LNCAP (cell line): Measurements from ENCODE around the gene B4GALT2.

Experiments
- CTCF ChIP-seq: fragments of 450-650 bp; IDR thresholded peaks from 2 replicates; pipeline ENCODE4 v1.5.1; 2017; ENCODE audit warnings: mild to moderate bottlenecking

The B4GALT2 gene

DNA sequence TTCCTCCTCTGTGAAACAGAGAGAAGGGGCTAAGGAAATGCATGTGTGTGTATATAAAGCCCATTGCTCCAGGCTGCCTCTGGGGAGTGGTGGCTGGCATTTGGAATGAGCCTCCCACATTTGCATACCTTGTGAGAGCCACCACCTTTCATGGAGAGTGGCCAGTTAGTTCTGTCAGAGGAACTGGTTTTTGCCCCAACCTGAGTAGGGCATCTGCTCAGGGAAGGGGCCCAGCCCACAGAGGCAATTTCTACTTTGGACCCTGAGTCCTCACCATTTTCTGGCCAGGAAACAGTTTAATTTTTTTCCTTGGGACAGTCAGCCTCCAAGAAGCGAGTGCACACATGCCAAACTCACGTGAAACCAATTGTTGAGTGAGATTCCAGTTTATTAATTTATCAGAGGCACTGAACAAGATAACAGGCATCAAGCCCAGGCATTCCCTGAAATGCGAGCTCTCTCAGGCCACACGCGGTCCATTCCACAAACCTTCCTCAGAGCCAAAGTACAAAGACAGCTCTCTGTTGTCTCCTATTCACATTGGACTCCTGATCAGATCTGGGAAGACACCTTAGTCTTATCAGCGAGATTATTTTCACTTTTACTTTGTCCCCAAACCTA is 53.3 kb downstream of the B4GALT2 start:
- TF ChIP-seq CTCF: no peak

DNA sequence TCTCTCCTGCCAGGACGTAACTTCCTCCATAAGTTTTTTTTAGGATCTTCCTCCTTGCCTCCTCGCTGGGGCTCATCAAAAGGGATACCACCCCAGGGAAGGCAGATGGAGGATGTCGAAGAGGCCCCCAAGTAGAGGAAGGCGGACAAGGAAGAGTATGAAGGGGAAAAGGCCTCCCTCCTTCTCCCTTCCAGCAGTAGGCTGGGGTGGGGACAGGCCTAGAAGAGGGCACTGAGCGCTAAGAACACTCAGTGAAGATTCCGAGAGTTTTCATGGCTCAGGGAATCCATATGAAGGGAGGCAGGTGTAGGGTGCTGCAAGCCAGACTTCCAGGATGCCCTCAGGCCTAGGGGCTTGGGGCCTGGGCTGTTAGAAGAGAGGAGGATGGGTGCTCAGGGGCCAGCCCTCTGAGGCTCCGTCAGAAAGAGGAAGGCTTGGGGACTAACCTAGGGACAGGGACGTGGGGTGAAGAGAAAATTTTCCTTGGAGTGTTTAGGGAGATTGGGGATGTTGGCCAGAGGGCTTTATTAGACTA is 54.1 kb downstream of the B4GALT2 start:
- no peak for TF ChIP-seq CTCF

DNA sequence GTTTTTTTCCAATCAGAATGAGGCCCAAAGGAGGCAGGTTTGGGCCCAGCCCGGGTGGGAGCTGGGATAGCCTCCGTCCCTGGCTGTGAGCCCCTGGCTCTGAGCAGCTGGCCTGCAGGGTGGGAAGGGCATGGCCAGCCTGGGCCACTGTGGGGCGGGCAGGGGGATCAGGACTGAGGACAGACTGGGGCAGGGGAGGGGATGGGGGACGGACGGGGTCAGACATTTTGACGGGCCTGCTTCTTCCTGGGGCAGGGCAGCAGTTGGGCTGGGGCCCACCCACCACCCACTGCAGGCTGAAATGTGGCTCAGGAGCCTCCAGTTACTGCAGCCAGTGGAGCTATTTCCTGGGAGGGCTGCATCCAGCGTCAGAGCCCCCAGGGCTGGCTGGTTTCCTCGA is 54.7 kb downstream of the B4GALT2 start:
- TF ChIP-seq CTCF: no peak

- TF ChIP-seq CTCF: no peak
Observed at GRCh38 chr1:44034423-44034822, 55.4 kb downstream of the B4GALT2 start.

DNA sequence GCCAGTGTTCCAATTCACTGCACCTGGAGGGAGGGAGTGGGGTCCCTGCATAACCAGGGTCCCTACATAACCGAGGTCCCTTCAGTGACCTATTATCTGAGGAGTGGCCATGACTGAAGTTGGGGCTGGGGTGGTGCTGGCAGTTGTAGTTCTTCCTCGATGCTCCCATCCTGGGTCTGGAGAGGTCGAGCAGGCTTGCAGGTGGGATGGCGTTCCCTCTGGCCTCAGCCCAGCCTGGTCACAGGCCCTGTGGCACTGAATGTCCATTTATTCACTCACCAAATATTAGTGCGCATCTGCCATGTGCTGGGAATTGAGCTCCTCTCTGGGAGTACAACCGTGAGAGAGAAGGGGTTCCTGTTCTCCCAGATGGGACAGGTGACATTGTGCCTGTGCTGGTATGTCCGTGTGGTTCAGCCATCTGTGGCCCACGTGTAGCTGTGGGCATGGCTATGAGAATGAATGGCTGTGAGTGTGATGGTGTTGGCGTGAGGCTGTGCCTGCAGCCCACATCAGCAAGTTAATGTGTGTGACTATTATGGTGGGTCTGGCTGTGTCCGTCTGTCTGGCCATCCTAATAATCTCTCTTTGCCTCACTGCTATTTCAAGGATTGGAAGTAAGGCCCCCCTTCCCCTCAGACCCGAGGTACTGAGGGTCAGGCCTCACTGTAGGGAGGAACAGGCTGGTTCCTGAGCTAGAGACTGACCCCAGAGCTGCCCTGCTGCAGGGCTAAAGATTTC is 56.1 kb downstream of the B4GALT2 start:
- TF ChIP-seq CTCF: no peak

GRCh38 chr1:44035726-44036408 is 56.9 kb downstream of the B4GALT2 start:
- no peak for TF ChIP-seq CTCF

- peak; percentile 91 for TF ChIP-seq CTCF
Observed at GRCh38 chr1:44036409-44037139, 57.6 kb downstream of the B4GALT2 start.
